Measurements from ENCODE around the gene EIF2A. TPM values are rescaled to one million over a fixed set of nuclear protein-coding genes. Genes with fewer than 3 reads are reported as not detected.

EIF2A gene
- total RNA-seq, 1 donor from 2014 or later, result 146 TPM

- Histone ChIP-seq H3K27ac (no peak overlapping the region), H3K4me1 (no peaks in the 10 kb centered on the region), H3K9me3 (no peaks in the 10 kb centered on the region), H3K27me3 (no peaks in the 10 kb centered on the region), H3K36me3 (no peaks in the 10 kb centered on the region), H3K4me3 (no peak overlapping the region)
- no peak for DNase-seq (ENCODE audit: extremely low spot score in 2 of 2)
- TF ChIP-seq POLR2AphosphoS5 (IDR thresholded peaks at IDR 0.05; ENCODE audit: insufficient read depth in 1 of 2, low read depth in 1 of 2) (no peak), CTCF (IDR thresholded peaks at IDR 0.05) (no peak), POLR2A (IDR thresholded peaks at IDR 0.05) (no peak)
- intact Hi-C loops (cut with DNase I), result no loop called here
Measured at GRCh38 chr3:150508401-150508800, 38.2 kb upstream of the EIF2A start.

- intact Hi-C loops (cut with DNase I), result no loop called here
- Histone ChIP-seq H3K36me3 (no peaks in the 10 kb centered on the region), H3K9me3 (no peaks in the 10 kb centered on the region), H3K4me3 (no peak overlapping the region), H3K27ac (no peak overlapping the region), H3K27me3 (no peaks in the 10 kb centered on the region), H3K4me1 (no peaks in the 10 kb centered on the region)
- TF ChIP-seq POLR2A (IDR thresholded peaks at IDR 0.05) (no peak), POLR2AphosphoS5 (IDR thresholded peaks at IDR 0.05; ENCODE audit: insufficient read depth in 1 of 2, low read depth in 1 of 2) (no peak), CTCF (IDR thresholded peaks at IDR 0.05) (no peak)
- no peak for DNase-seq (ENCODE audit: extremely low spot score in 2 of 2)
Measured at GRCh38 chr3:150509780-150510179, 36.8 kb upstream of the EIF2A start.

GRCh38 chr3:150511122-150511821 is 35.3 kb upstream of the EIF2A start:
- no peaks in the 10 kb centered on the region for H3K4me1 ChIP-seq
- H3K36me3 ChIP-seq, result no peaks in the 10 kb centered on the region
- H3K27ac ChIP-seq, result no peak overlapping the region
- no peak overlapping the region for H3K4me3 ChIP-seq
- H3K9me3 ChIP-seq, result no peaks in the 10 kb centered on the region
- TF ChIP-seq CTCF (IDR thresholded peaks at IDR 0.05), result no peak
- intact Hi-C loops (cut with DNase I), result no loop called here
- no peaks in the 10 kb centered on the region for H3K27me3 ChIP-seq
- DNase-seq (ENCODE audit: extremely low spot score in 2 of 2), result no peak

GRCh38 chr3:150515210-150515609 is 31.4 kb upstream of the EIF2A start:
- Histone ChIP-seq H3K36me3 (no peaks in the 10 kb centered on the region), H3K4me3 (no peak overlapping the region), H3K27ac (no peak overlapping the region), H3K4me1 (no peaks in the 10 kb centered on the region), H3K9me3 (no peaks in the 10 kb centered on the region), H3K27me3 (no peaks in the 10 kb centered on the region)
- intact Hi-C loops (cut with DNase I), result no loop called here
- no peak for DNase-seq (ENCODE audit: extremely low spot score in 2 of 2)
- TF ChIP-seq POLR2A (IDR thresholded peaks at IDR 0.05) (no peak), POLR2AphosphoS5 (IDR thresholded peaks at IDR 0.05; ENCODE audit: insufficient read depth in 1 of 2, low read depth in 1 of 2) (no peak), CTCF (IDR thresholded peaks at IDR 0.05) (no peak)

GRCh38 chr3:150519026-150519425 is 27.6 kb upstream of the EIF2A start:
- H3K27ac ChIP-seq, result no peak overlapping the region
- H3K9me3 ChIP-seq, result no peaks in the 10 kb centered on the region
- no peaks in the 10 kb centered on the region for H3K27me3 ChIP-seq
- H3K4me1 ChIP-seq, result no peaks in the 10 kb centered on the region
- H3K36me3 ChIP-seq, result no peaks in the 10 kb centered on the region
- intact Hi-C loops (cut with DNase I), result no loop called here
- H3K4me3 ChIP-seq, result no peak overlapping the region
- DNase-seq (ENCODE audit: extremely low spot score in 2 of 2), result no peak
- no peak for TF ChIP-seq CTCF (IDR thresholded peaks at IDR 0.05)
- TF ChIP-seq POLR2AphosphoS5 (IDR thresholded peaks at IDR 0.05; ENCODE audit: insufficient read depth in 1 of 2, low read depth in 1 of 2), result peak in 1 of 2 donors; percentile 42
- TF ChIP-seq POLR2A (IDR thresholded peaks at IDR 0.05), result no peak

All from vagina (tissue), 2 donors.